Measurements from ENCODE around the gene MACROD2.
"Not testable (repeated sequence)": the region's sequence is repeated elsewhere in the genome, so short reads cannot be mapped to it uniquely, and the experiment has no call there.

The MACROD2 gene

DNA sequence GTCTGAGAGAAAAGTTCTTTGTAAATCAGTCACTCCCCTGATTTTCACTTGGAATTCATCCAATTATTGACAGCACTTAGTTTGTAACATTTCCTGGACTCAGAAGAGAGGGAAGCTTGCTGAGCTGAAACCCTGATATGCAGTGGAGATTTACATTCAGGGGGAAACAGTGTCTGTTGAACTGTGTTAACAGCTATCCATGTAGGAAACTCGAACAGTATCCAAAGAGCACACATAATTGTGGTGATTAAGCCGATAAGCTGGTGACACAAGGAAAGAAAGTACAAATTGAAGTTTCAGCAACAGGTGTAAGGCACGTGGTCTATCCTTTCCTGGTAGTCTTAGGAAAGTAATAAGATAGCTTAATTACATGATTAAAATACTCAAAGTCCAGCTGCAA, 420.2 kb downstream of the MACROD2 start:
- DNase-seq, result no peak

DNA sequence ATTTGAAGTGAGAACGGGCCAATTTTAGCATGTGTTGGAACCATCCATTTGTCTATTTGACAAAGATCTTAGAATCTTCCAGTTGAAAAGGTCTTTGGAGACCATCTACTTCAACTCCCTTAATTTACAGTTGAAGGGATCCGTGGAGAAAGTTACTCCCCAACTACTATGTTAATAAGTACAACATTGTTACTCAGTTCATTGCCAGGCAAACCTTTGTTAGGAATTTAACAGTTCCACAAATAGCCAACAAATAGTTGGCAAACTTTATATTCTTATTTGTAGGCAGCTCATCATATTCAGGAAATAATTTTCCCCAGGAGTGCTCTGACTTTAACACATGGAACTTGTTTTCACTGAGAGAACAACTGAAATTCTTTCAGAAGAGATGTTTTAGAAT, 423.1 kb downstream of the MACROD2 start:
- DNase-seq, result no peak

DNA sequence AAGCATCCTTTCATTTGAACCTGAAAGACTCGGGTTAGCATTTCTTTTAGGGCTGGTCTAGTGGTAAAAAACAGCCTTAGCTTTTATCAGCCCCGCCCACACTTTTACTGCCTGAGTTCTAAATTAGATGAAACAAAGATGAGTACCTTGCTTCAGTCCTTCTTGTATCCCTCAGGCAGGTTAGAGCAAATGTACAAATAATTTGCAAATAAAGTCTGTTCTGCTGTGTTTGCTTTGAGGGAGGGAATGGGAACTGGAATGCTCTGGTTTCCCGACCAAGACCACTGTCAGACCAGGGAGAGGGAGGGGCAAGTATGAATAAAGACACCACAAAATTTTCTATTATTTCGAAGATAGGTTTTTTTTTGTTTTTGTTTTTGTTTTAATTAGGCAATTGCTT, 427.6 kb downstream of the MACROD2 start:
- no peak for DNase-seq

DNA sequence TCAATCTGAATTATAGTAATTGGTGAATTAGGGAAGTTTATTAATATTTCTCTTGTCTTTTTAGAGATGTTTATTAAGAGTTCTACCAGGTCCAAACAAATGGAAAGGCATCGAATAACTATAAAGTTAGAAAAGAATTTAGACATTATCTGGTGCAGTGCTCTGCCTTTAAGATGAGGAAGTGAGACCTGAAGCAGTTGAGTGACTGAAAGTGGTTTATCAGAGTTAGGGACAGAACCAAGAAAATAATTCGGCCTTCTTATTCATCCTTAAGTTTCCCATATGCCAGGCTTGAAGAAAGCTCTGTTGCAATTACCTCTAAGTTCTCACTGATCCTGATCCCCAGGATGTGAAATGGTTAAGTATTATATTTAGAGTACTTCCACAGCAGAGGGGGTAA, 436.3 kb downstream of the MACROD2 start:
- DNase-seq, result no peak

DNA sequence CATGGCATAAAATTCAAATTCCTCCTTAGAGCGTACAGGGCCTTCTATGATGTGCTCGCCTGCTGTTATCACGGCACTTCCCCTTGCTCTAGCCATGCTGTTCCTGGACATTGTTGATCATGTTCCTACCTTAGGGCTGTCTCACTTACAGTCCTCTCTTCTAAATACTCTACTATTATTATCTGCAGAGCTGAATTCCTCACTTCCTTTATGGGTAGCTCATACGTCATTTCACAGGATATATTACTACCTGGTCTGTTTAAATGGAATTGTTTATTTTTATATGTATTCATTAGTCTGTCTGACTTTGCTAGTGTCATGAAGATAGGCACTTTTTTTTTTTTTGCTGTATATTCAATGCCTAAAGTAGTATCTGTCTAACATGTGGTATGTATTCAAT, 436.8 kb downstream of the MACROD2 start:
- DNase-seq, result no peak

DNA sequence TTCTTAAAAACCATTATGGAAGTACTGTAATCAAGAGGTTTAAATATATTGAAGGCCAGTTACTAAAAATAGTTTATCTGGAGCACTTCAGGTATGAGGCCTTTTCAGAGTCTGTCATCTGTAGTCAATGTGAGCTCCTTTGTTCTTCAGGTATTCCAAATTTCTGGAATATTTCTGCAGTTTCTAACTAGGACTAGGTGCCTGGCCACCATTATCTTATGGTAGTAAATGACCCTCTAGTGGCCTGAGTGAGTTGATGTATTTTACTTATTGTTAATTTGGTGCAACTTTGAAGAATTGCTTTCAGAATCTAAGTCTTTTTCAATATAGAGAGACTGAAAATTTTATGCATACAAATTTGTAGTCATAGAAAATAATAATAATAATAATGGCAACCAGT, 437.3 kb downstream of the MACROD2 start:
- no peak for DNase-seq

DNA sequence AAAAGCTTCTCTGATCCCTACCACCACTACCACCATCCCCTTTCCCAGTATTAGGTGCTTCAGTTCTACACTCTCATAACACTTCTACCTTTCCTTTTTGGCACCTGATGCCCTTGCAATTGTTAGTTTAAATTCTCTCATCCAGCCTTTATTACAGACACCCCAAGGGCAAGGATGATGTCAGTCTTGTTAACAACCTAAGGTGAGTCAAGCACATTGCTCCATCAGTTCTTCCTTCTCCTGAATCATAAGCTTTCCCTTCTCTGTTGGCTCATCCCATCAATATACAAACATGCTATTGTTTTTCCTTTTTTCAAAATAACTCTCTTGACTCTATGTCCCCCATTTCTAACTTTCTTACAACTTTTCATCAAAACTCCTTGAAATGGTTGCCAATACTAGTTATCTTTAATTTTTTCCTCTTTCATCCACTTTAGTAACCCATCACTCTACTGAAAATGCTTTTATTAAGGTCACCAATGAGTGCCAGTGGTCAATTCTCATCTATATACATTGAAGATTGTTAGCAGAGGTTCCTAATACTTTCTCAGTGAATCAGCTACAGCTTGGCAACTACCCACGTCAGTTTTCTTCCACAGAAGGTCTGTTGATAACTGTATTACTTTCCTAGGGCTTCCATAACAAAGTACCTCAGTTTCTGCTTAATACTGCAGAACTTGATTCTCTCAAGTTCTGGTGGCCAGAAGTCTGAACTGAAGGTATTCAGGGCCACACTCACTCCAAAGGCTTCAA, 439.2 kb downstream of the MACROD2 start:
- no peak for DNase-seq

DNA sequence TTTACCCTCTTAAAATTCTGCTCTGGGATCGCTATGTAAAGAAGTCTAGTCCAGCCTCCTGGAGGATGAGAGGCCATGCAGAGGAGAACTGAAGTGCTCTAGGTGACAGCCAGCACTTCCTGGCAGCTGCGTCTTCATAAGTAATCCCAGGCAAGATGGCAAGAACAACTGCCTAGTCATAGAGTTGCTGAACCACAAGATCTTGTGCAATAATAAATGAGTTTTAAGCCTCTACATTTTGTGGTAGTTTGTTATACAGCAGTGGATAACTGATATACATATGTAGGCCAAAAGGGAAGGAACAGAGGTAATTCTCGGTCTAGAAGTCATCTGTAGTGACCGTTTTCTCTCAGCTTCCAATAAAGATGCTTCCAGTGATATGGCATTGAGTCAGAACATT, 445.9 kb downstream of the MACROD2 start:
- DNase-seq, result no peak

DNA sequence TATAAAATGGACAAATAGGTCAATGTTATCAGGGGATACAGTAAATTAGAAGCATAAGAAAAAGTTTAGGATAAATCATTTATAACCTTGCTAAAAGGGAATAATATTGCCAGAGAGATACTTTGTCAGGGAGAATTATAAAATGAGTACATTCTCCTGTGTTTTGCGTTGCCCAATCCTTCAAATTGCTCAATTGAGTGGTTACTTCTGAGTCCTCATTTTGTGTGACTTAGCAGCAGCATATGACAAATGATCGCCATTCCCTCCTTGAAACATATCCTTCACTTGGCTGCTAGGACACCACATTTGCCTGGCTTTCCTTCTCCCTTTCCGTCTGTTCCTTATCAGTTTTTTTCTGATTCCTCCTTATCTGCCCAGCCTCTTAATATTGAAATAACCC, 448.8 kb downstream of the MACROD2 start:
- DNase-seq, result no peak

DNA sequence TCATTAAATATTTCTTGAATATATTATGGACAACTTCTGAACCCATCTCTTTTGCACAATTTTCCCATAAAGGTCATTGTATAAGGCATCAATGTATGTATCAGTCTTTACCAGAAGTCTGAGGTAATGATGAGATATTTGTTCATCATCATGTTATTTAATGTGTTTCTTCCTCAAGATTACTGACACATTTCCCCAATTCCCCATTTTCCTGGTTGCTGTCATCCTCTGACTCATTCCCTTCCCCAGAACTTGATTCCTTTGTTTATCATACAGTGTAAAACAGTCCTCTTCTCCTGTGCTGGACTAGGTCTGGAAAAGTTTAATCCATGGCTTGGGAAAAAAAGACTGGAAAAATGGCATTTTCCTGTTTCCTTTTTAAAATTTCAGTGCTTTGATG, 450.0 kb downstream of the MACROD2 start:
- DNase-seq, result no peak

DNA sequence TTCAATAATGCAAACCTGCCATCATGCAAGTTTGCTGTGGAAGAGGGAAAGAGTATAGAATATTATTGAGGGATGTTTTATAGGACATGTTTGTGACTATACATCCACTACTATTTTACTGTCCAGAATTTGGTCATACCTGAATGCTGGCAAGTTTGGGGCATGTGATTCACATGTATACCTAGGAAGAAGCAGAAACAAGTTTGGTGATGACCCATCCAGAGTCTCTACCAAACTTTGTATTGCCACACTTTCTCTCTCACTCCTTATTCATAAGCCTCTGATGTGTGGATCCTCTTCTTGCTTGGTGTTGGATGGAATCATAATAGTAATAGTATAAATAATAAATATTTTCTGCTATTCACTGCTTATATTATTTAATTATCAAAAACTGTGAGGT, 450.6 kb downstream of the MACROD2 start:
- no peak for DNase-seq

DNA sequence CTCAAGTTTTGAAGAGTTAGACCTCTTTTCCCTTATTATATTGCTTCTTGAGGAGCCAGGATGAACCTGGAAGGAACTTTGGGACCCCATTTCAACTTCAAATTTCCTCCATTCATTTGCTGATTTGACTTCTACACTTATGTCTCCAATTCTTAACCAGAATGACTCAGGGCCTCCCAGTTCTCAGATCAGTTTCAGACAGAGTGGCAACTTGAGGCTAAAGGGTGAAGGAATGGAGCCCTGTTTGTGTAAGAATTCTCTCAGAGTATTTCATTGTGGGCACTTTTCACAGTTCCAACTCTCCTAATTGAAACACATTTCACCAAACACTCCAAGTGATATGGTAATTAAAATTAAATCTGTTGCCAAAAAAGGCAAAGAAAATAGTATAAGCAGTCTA, 451.1 kb downstream of the MACROD2 start:
- DNase-seq, result no peak

DNA sequence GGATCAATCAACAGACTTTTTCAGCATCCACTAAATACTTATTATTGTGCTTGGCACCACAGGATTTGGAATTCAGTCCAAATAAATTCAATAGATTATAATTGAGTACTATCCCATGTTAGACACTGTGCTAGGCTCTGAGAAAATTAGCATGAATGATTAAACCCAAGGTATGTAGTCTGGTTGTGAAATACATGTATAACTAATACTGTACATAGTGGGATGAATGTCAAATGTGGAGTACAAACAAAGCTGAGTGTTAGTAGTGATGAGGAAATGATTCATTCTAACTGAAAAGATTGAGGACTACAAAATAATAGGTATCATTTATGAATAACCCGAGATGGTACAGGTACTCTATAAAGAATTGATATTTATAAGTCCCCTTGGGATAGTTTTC, 454.0 kb downstream of the MACROD2 start:
- no peak for DNase-seq

DNA sequence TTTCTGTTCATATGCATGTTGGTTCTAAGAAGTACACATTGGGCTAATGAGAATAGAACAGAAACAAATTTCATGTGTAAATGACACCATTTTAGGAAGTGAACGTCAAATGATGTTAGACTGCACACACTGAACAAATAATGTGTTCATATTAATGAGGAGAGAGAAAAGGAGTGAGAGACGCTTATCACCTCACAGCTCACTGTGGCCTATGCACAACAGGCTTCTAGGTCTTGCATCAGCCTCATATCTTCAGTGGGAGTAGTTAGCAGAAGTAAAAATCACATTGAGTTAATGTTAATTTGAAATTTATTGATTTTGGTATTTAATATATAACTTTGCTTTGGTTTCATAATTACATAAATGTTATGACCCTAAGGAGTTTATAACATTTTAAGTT, 454.9 kb downstream of the MACROD2 start:
- no peak for DNase-seq

DNA sequence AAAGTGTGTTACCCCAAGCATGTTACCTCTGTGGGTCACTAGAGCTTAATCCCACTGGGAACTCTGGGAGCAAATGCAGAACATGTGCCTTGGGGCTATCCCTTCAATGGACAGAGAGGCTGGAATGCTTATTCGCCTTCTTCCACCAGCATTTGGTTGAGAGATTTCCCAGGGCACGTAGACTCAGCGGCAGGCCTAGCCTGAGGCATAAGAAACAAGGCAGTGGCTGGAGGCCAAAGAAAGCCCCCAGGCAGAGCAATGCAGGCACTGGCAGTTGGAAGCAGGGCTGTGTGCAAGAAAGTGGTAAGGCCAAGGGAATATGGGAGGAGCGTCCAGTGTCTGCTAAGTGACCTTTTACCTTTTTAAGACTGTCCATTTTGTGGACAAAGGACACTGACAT, 456.1 kb downstream of the MACROD2 start:
- no peak for DNase-seq

DNA sequence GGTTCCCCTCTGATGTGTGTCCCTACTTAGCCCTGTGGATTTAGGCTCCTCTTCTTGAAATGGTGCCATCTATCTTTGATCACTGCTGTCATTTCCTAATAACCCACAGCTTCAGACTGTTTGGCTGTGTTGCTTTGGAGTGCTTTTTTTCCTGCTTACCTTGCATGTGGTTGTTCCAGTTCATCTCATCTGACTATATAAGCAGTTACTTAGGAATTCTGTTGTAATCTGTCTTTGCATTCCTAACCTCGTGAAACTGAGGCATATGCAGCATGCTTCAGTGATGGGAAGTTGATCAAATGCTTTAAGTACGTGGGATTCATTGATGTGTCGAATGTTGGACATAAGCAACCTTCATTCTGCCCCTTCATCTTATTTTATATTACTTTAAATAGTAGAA, 457.9 kb downstream of the MACROD2 start:
- DNase-seq, result no peak

DNA sequence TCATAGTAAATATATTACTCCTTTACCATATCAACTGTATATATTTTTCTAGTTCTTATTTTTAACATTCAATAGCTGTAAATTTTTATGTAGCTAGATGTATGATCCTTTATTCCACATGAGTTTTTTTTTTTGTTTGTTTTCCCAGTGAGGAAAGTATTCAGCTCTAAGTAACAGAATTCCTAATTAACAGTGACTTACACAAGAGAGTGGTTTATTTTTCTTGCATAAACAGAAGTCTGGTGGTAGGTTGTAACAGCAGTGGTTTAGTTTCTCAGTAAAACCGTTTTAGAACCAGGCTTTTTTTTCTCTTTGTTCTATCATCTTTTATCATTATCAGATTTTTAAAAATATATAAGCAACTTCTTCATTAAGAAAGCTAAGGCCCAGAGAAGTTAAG, 459.0 kb downstream of the MACROD2 start:
- DNase-seq, result no peak

DNA sequence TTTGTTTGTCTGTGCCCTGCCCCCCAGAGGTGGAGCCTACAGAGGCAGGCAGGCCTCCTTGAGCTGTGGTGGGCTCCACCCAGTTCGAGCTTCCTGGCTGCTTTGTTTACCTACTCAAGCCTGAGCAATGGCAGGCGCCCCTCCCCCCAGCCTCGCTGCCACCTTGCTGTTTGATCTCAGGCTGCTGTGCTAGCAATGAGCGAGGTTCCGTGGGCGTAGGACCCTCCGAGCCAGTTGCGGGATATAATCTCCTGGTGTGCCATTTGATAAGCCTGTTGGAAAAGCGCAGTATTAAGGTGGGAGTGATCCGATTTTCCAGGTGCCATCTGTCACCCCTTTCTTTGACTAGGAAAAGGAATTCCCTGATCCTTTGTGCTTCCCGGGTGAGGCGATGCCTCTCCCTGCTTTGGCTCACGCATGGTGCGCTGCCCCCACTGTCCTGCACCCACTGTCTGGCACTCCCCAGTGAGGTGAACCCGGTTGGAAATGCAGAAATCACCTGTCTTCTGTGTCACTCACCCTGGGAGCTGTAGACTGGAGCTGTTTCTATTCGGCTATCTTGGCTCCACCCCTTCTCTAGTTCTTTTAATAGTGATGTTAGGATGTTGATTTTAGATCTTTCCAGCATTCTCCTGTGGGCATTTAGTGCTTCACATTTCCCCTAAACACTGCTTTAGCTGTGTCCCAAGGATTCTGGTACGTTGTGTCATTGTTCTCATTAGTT, 471.9 kb downstream of the MACROD2 start:
- not testable (repeated sequence) for DNase-seq

DNA sequence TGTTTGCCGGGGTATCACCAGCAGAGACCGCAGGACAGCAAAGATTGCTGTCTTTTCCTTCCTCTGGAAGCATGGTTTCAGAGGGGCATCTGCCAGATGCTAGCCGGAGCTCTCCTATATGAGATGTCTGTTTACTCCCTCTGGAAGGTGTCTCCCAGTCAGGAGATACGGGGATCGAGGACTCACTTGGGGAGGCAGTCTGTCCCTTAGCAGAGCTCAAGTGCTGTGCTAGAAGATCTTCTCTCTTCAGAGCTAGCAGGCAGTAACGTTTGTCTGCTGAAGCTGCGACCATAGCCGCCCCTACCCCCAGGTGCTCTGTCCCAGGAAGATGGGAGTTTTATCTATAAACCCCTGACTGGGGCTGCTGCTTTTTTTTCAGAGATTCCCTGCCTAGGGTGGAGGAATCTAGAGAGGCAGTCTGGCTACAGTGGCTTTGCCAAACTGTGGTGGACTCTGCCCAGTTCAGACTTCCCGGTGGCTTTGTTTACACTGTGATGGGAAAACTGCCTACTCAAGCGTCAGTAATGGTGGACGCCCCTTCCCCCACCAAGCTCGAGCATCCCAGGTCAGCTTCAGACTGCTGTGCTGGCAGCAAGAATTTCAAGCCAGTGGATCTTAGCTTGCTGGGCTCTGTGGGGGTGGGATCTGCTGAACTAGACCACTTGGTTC, 475.0 kb downstream of the MACROD2 start:
- no peak for DNase-seq

DNA sequence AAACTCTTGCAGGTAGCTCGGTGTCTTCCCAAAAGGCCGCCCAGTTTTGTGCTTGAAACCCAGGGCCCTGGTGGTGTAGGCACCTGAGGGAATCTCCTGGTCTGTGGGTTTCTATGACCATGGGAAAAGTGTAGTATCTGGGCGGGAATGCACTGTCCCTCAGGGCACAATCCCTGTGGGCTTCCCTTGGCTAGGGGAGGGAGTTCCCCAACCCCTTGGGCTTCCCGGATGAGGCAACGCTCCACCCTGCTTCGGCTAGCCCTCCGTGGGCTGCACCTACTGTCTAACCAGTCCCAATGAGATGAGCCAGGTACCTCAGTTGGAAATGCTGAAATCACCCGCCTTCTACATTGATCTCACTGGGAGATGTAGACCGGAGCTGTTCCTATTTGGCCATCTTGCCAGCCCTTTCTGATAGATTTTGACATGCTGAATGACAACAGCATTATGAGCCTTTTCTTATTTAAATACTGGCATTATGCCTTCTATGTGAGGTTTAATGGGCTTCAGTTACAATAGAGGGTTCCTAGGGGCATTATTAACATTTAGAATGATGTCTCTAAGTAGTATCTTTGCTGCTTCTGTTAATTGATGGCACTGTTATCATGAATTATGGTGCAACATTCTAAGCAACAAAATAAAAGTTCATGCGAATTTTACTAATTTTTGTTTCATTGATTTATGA, 475.8 kb downstream of the MACROD2 start:
- no peak for DNase-seq

DNA sequence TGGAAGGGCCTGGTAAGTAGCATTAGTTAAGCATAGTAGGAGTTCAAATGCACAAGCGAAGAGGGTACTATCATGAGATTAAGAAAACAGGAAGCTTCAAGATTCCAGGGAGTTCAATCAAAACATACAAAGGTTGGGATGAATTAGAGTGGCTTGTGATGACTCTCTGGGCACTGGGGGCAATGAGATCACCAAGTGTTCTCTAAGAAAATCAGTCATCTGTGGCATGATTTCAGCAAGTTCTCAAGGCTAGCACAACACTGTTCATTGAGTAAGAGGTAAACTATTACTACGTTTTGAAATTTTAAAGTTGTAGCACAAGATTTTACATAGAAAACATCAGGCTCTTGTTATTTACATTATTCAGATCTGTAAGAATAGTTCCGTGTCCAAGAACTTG, 481.8 kb downstream of the MACROD2 start:
- DNase-seq, result no peak

DNA sequence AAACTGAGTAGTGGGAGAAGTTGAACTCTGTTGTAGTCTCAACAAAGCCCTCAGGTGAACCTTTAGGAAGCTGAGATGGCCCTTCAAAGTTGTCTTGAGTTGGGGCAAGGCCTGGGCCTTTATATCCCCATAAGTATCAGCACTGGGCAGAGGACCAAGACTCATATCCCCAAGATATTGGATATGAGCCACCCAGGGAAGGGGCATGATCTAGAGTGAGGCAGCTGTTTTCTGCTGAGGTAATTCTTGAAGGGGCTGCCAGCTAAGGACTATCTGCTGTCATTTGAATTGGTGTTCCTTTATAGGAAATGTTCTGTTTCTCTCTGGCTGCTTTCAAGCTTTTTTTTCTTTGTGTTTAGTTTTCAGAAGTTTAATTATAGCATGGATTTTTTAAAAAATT, 482.8 kb downstream of the MACROD2 start:
- no peak for DNase-seq

DNA sequence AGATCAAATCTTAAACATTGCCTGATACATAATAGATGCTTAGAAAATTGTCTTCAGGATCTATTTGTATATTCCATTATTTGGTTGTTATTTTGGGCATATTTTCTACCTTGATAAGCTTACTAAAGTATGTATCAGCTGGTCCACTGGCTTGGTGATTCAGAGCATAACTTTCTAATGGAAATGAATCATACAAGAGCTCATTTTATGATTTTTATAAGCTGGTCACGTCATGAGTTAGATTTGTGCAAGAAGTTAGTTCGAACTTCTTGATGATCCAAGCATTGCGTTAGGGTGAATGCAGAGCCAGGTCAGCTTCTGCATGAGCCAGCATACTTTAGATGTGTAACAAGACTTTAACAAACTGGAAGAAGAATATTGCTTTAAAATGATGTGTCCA, 486.5 kb downstream of the MACROD2 start:
- DNase-seq, result no peak

DNA sequence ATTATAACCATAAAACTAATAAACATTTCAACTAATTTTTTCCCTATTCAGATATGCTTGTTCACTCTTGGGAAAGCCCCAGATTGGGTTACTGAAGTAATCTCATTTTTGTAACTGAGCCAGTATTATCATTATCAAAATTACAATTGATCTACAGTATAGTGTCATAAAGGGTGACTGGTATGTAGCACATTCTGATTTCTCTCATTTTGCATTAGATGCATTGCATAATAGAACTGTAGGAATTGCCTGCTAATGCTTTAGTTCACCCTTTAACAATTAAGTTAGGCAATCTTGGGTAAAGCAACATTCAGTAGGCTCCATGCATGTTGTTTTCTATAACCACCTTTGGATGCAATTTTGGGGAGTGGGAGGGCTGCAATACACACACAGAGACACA, 492.9 kb downstream of the MACROD2 start:
- DNase-seq, result no peak

Data from right forelimb (tissue), 1 donor.